ENCODE measurements around the gene PDS5A.
"Not testable (repeated sequence)": the region's sequence is repeated elsewhere in the genome, so short reads cannot be mapped to it uniquely, and the experiment has no call there.

PDS5A gene

GRCh38 chr4:39846120-39846519 lies 131.6 kb downstream of the PDS5A start:
- H3K9me3 ChIP-seq: no peaks in the 10 kb centered on the region

DNA sequence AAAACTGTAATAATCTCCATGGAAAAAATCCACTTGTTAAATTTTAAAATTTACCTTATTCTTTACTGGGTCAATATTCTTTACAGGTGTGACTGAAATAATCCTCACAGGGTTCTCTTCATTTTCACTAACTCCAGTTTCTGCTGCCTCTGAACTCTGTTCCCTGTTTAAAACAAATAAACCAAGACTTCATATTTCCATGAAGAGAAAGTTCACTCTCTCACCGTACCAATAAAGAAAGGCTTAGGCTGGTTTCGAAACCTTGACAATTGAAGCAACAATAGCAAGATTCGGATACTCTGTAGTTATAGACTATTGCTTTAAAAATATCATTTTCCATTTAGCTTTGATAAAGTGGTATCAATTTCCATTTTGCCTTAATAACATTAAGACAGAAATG lies 135.8 kb downstream of the PDS5A start:
- H3K9ac ChIP-seq: no peak overlapping the region
- no peaks in the 10 kb centered on the region for H3K4me1 ChIP-seq
- TF ChIP-seq Cebpa-rat (IDR thresholded peaks at IDR 0.05): no peak
- no peak overlapping the region for H3K4me3 ChIP-seq
- H3K9me3 ChIP-seq: no peaks in the 10 kb centered on the region
- peaks cover 94% of the 10 kb centered on the region for H3K36me3 ChIP-seq
- no peak overlapping the region for H3K27ac ChIP-seq
- H3K27me3 ChIP-seq: no peaks in the 10 kb centered on the region
- H4K20me1 ChIP-seq: no peaks in the 10 kb centered on the region
- no peak overlapping the region for H3K4me2 ChIP-seq

More at GRCh38 chr4:39846120-39846519, 131.6 kb downstream of the PDS5A start:
- H3K36me3 ChIP-seq: peaks cover 92% of the 10 kb centered on the region
- no peaks in the 10 kb centered on the region for H3K27me3 ChIP-seq
- H3K4me1 ChIP-seq: no peaks in the 10 kb centered on the region
- TF ChIP-seq Cebpa-rat (IDR thresholded peaks at IDR 0.05): no peak
- H3K9ac ChIP-seq: no peak overlapping the region
- H3K27ac ChIP-seq: no peak overlapping the region
- H3K4me2 ChIP-seq: no peak overlapping the region
- no peak overlapping the region for H3K4me3 ChIP-seq
- no peaks in the 10 kb centered on the region for H4K20me1 ChIP-seq

DNA sequence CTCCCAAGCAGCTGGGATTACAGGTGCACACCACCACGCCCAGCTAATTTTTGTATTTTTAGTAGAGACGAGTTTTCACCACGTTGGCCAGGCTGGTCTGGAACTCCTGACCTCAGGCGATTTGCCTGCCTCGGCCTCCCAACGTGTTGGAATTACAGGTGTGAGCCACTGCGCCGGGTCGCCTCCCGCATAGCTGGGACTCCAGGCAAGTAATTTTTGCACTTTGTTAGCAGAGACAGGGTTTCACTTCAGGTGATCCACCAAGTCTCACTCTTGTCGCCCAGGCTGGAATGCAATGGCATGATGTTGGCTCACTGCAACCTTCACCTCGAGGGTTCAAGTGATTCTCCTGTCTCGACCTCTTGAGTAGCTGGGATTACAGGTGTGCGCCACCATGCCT lies 137.2 kb downstream of the PDS5A start:
- not testable (repeated sequence) for H3K9me3 ChIP-seq, H3K27me3 ChIP-seq, H3K9ac ChIP-seq, H3K27ac ChIP-seq, H3K4me2 ChIP-seq, H4K20me1 ChIP-seq, H3K4me1 ChIP-seq, H3K4me3 ChIP-seq
- peaks cover 95% of the 10 kb centered on the region for H3K36me3 ChIP-seq

GRCh38 chr4:39840027-39840426 lies 137.7 kb downstream of the PDS5A start:
- Histone ChIP-seq H3K36me3 (peaks cover 97% of the 10 kb centered on the region), H3K4me1 (no peaks in the 10 kb centered on the region), H3K9ac (no peak overlapping the region), H3K9me3 (no peaks in the 10 kb centered on the region), H3K27me3 (no peaks in the 10 kb centered on the region), H3K4me2 (no peak overlapping the region), H3K27ac (no peak overlapping the region), H4K20me1 (no peaks in the 10 kb centered on the region), H3K4me3 (no peak overlapping the region)
- no peak for TF ChIP-seq Cebpa-rat (IDR thresholded peaks at IDR 0.05)

GRCh38 chr4:39838431-39838830 lies 139.3 kb downstream of the PDS5A start:
- not testable (repeated sequence) for H3K27me3 ChIP-seq, H3K4me3 ChIP-seq, H4K20me1 ChIP-seq, H3K27ac ChIP-seq, H3K9me3 ChIP-seq, H3K4me1 ChIP-seq, H3K4me2 ChIP-seq, H3K9ac ChIP-seq
- H3K36me3 ChIP-seq: peaks cover 97% of the 10 kb centered on the region

DNA sequence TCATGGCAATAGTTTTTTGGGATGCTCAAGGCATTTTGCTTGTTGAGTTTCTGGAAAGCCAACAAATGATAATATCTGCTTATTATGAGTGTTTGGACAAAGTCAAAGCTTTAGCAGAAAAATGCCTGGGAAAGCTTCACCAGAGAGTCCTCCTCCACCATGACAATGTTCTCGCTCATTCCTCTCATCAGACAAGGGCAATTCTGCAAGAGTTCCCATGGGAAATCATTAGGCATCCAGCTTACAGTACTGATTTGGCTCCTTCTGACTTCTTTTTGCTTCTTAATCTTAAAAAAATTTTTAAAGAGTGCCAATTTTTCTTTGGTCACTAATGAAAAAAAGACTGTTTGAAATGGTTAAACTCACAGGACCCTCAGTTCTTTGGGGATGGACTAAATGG lies 143.4 kb downstream of the PDS5A start:
- Histone ChIP-seq H3K36me3 (peaks cover 100% of the 10 kb centered on the region), H3K4me3 (no peak overlapping the region)

DNA sequence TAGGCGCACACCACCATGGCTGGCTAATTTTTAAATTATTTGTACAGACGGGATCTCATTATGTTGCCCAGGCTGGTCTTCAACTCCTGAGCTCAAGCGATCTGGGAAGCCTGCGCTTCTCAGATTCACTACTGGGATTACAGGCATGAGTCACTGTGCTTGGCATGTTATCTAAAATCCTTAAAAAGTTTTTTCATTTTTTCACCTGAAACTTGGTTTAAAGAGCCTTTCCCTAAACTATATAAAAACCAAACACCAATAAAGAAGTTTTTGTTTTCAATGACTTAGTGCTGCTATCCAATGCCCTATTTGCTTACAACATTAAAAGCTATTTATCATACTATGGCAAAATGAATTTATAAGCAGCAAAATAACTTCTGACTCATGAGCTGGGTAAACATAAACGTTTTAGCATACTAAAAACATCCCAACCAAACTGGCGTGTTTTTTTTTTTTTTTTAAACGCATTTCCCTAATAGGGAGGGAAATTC lies 151.9 kb downstream of the PDS5A start:
- Histone ChIP-seq H4K20me1 (no peaks in the 10 kb centered on the region), H3K9ac (no peak overlapping the region), H3K36me3 (peaks cover 77% of the 10 kb centered on the region), H3K4me3 (no peak overlapping the region), H3K27ac (no peak overlapping the region), H3K4me1 (no peaks in the 10 kb centered on the region), H3K4me2 (no peak overlapping the region), H3K9me3 (no peaks in the 10 kb centered on the region), H3K27me3 (no peaks in the 10 kb centered on the region)
- no peak for TF ChIP-seq Cebpa-rat (IDR thresholded peaks at IDR 0.05)

More for the DNA sequence above, 143.4 kb downstream of the PDS5A start:
- Histone ChIP-seq H3K27ac (no peak overlapping the region), H3K9ac (no peak overlapping the region), H3K4me1 (no peaks in the 10 kb centered on the region), H3K4me2 (no peak overlapping the region), H3K27me3 (no peaks in the 10 kb centered on the region), H4K20me1 (no peaks in the 10 kb centered on the region), H3K9me3 (no peaks in the 10 kb centered on the region)
- TF ChIP-seq Cebpa-rat (IDR thresholded peaks at IDR 0.05): no peak

DNA sequence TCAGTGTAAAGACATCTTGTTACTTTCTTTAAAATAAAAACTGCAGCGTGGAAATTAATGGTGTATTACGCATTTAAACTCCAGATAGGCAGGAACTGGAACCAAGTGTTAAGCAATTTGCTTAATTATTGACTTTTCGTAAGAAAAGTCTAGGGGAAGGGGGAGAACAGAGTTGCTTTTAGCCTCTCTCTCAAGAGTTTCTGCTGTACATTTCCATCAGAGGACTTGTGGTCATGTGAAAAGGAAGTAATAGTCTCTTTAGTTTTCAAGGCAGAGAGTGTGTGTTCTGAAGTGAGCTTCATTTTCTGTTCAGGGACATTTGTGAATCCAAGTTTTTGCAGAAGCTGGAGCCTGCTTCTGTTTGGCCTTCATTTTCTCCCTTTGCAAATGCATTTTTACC lies 152.6 kb downstream of the PDS5A start:
- H3K9me3 ChIP-seq: no peaks in the 10 kb centered on the region
- H3K27ac ChIP-seq: no peak overlapping the region
- no peaks in the 10 kb centered on the region for H4K20me1 ChIP-seq
- TF ChIP-seq Cebpa-rat (IDR thresholded peaks at IDR 0.05): no peak
- no peaks in the 10 kb centered on the region for H3K27me3 ChIP-seq
- no peaks in the 10 kb centered on the region for H3K4me1 ChIP-seq
- H3K9ac ChIP-seq: no peak overlapping the region
- no peak overlapping the region for H3K4me3 ChIP-seq
- H3K36me3 ChIP-seq: peaks cover 76% of the 10 kb centered on the region
- H3K4me2 ChIP-seq: no peak overlapping the region

DNA sequence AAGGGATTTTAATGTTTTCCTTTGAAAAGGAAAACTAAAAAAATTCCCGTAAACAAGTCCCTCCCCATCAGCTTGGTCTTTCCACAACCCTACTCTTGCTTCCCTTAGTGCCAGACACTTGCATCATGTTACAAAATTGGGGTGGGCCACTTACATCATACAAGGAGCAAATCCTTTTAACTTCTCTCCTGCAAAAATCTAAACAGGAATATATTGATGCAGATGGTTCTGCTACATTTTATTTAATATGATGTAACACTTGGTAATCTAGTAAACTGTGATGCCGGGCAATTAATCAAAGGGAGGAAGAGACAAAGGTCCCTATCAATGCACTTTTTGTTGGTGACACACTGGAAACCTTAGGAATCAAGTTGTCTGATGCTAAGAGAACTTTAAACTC lies 154.5 kb downstream of the PDS5A start:
- TF ChIP-seq Cebpa-rat (IDR thresholded peaks at IDR 0.05): no peak
- no peak overlapping the region for H3K4me3 ChIP-seq
- H3K27ac ChIP-seq: no peak overlapping the region
- no peaks in the 10 kb centered on the region for H3K27me3 ChIP-seq
- H3K4me2 ChIP-seq: no peak overlapping the region
- no peak overlapping the region for H3K9ac ChIP-seq
- no peaks in the 10 kb centered on the region for H3K9me3 ChIP-seq
- H3K4me1 ChIP-seq: no peaks in the 10 kb centered on the region
- H3K36me3 ChIP-seq: peaks cover 58% of the 10 kb centered on the region
- H4K20me1 ChIP-seq: no peaks in the 10 kb centered on the region

- no peak overlapping the region for H3K4me2 ChIP-seq
- H3K27ac ChIP-seq: no peak overlapping the region
- no peak overlapping the region for H3K9ac ChIP-seq
- H3K4me1 ChIP-seq: no peaks in the 10 kb centered on the region
- TF ChIP-seq Cebpa-rat (IDR thresholded peaks at IDR 0.05): no peak
- H3K9me3 ChIP-seq: no peaks in the 10 kb centered on the region
- no peaks in the 10 kb centered on the region for H3K27me3 ChIP-seq
- H3K4me3 ChIP-seq: no peak overlapping the region
- peaks cover 53% of the 10 kb centered on the region for H3K36me3 ChIP-seq
- no peaks in the 10 kb centered on the region for H4K20me1 ChIP-seq
Observed at GRCh38 chr4:39822662-39823061, 155.0 kb downstream of the PDS5A start.

GRCh38 chr4:39821951-39822350 lies 155.8 kb downstream of the PDS5A start:
- no peak for TF ChIP-seq Cebpa-rat (IDR thresholded peaks at IDR 0.05)
- Histone ChIP-seq H3K4me2 (no peak overlapping the region), H3K36me3 (peaks cover 46% of the 10 kb centered on the region), H3K27ac (no peak overlapping the region), H3K4me3 (no peak overlapping the region), H3K9me3 (no peaks in the 10 kb centered on the region), H3K27me3 (no peaks in the 10 kb centered on the region), H4K20me1 (no peaks in the 10 kb centered on the region), H3K9ac (no peak overlapping the region), H3K4me1 (no peaks in the 10 kb centered on the region)

Data from BLaER1 (cell line).